ENCODE measurements around the gene ELOVL6. TPM values are rescaled to one million over a fixed set of nuclear protein-coding genes. Genes with fewer than 3 reads are reported as not detected.
A peak's percentile ranks its signal among the peaks of the same experiment; 100 is the strongest.
"Not testable (repeated sequence)": the region's sequence is repeated elsewhere in the genome, so short reads cannot be mapped to it uniquely, and the experiment has no call there.

ELOVL6 gene
- total RNA-seq, 1 experiment from 2014 or later: 8.8 TPM

DNA sequence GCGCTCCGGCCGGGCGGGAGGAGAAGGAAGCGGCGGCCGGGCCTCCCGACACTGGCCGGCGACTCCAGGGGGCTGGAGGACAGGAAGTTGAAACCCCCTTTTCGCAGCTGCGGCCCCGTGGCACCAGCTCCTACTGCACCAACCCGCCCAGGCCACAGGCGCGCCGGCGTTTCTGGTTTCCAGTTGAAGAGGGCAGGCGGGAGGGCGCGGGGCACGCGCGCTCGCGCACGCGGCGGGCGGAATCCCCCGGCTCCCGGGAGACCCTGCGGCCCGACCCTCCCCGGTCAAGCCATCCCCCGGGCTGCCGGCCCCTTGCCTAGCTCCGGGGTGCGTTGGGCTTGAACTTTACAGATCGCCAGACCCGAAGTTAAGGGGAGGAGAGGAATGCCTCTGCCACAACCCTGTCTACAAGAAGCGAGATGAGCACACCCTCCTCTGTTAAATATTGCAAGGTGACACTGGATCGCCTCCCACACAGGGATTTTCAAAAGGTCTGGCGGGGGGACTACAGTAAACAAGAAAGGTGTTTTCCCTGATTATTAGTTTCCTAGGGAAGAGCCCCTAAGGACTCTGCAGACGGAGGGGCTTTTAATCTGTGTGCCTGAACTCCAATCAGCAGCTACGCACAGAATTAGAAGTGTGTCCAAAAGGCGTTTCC lies 1.4 kb downstream of the ELOVL6 start:
- peak; percentile 57 for DNase-seq (ENCODE audit: low spot score)

DNA sequence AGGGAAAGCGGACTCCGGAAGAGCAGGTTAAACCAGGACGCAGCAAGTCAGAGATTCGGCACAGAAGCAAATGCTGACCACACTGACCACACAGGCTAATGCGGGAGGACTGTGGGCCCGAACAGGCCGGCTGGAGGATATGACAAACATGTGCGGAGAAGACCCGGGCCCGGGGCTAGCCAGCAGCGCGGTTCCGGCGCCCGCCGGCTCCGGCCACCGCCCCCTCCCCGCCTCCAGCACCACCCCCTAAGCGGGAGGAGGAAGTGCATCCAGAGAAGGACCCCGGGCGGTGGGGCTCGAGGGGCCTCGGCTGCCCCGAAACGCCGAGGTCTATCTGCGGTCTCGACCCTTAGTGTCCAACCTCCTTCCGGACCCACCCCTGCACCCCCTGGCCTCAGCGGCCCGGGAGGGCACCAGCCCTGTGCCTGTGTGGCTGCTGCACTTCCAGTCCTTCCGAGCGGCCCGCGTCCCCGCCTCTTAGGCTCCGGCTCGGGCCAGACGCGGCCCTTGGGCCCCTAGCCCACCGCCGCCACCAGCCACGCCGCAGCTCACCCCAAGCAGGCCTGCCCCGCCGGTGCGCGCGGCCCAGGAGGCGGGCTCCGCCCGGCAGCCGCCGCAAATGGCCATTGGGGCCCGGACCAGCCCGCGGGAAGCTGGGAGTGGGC lies 2.1 kb downstream of the ELOVL6 start:
- DNase-seq (ENCODE audit: low spot score): peak; percentile 48

DNA sequence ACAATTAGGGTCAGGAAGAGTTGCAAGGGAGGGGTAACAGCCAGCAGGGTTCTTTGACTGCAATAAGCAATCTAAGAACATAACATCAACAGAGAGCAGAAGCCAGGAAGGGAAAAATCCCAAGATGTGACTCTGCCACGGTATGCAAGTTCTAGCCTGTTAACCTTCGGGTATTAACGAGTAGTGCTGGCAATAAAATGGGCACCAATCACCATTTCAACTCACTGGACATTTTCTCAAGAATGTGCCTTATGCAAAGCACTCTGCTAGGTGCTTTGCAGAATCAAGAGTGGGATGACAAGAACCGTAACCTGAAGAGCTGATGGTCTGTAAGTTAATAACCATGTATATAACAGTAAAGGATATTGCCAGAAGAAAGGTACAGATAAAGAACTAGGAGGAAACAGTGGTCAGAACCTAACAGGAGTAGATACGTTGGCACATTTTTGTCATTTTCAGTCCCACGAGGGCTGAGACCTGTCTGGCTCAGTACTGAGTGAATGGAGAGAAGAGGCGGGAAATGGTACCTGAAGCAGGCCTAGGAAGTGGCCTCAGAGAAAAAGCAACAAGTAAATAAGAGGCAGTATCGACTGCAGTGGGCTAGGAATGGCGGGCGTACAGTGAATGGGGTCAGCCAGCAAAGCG lies 2.7 kb downstream of the ELOVL6 start:
- no peak for DNase-seq (ENCODE audit: low spot score)

DNA sequence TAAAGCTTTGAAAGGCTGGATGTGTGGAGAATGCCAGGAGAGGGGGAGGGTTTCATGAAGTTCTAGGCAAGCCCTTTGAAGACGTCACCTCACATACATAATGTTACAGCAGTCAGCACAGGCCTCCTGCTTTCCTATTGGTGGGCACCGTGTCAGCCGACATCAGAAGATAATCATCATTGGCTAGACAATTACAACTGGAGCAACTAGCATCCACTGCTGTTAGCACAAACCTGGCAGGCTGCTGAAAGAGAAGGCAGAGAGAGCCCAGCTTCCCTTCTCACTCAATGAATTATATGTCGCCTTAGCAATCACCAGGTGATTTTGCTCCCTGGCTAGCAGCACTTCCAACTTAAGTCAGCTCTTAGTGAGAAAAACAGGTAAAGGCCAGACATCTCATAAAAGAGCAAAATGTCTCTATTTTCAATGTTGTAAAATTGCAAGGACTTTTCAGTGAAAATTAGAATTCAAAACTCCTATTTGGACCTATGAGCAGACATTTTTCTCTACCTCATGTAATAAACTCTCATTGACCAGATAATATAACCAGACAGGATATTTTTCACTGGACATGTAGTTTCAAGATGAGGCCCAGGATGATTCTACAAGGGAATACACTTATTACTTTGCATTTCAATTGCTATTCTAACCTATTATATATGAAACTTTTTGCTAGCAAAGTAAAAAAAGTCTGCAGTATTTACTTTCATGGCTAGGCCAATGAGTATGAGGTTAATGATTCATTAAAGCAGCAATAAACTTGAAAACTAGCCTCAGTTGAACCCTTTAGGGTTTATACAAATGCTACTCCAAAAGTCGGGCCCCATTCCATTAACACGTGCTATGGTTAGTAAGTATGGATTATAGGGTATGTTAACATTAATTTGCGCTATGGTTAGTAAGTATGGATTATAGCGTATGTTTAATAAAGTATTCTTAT lies 4.3 kb downstream of the ELOVL6 start:
- peak; percentile 79 for DNase-seq (ENCODE audit: low spot score)

DNA sequence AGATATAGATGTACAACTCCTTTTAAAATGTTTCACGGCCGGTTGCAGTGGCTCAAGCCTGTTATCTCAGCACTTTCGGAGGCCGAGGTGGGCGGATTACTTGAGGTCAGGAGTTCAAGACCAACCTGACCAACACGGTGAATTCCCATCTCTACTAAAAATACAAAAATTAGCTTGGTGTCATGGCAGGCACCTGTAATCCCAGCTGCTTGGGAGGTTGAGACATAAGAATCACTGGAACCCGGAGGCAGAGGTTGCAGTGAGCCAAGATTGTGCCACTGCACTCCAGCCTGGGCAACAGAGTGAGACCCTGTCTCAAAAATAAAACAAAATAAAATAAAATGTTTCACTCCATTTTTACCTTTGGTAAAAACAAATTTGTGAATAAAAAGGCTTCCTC lies 5.1 kb downstream of the ELOVL6 start:
- DNase-seq (ENCODE audit: low spot score): not testable (repeated sequence)

DNA sequence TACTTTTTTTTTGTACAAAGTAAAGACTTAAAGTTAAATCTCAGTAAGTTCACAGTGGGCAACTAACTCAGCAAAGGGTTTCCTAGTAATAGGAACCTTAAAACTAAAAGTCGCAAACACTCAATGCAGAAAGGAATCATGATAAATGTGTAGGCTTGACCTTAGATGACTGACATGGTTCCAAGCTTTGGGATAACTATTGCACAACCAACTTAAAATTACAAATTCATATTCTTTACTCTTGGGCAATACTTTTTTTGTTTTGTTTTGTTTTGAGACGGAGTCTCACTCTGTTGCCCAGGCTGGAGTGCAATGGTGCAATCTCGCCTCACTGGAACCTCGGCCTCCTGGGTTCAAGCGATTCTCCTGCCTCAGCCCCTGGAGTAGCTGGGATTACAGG lies 8.2 kb downstream of the ELOVL6 start:
- no peak for DNase-seq (ENCODE audit: low spot score)

DNA sequence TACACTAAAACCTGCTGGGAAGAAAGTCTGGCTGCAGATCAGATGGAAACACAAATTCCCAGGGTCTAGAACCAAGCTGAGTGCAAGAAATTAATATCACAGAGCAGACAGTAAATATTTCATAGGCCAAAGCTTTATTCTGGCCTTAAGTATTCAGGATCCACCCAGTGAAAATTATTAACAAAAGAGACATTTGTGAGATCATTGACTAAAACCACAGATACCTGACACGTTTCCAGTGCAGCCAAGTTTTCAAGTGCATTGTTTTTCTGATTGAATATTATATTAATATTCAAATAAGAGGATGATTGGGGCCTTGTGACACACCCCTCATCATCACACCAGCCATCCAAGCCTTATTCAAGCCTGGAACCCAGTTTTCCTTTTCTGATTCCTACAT lies 10.3 kb downstream of the ELOVL6 start:
- DNase-seq (ENCODE audit: low spot score): no peak

DNA sequence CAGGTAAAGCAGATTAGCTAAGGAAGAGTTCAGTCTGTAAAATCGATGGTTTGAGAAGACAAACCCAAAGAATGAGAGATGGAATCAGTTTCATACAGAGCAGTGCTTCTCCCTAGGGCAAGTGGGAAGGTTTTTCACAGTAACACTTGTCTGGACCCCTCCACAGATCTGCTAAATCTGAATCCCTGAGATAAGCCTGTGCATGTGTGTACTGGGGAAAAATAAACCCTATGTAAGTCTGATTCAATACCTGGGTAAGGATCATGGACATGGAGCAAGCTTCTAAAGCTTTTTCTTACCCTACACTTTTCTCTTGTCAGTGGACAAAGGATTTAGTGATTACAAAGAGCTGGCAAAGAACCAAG lies 13.6 kb downstream of the ELOVL6 start:
- DNase-seq (ENCODE audit: low spot score): no peak

DNA sequence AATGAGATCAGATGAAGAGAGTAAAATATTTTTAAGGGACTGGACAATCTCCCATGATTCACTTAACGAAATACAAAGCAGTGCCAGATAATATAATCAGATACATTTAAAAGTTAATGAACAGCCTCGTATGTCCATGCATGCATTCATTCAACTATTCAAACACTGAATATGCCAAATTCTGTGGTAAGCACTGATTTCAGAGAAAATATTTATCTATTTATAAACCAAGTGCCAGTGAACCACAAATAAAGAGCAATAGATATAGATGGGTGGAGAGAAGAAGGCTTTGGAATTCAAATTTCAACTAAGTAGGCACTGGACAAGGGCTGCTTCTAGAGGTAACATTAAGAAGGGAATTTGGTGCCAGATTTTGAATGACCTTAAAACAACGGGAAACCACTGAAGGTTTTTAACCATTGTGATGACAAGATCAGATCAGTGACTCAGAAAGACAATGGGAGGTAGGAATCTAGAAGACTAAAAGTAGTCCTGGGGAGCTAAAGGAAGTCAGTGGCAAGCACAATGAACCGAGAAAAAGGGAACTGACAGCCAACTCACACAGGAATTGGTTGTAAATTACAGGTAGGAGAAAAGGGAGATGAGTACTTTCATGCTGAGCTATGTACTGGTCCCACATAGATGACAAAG lies 14.2 kb downstream of the ELOVL6 start:
- no peak for DNase-seq (ENCODE audit: low spot score)

DNA sequence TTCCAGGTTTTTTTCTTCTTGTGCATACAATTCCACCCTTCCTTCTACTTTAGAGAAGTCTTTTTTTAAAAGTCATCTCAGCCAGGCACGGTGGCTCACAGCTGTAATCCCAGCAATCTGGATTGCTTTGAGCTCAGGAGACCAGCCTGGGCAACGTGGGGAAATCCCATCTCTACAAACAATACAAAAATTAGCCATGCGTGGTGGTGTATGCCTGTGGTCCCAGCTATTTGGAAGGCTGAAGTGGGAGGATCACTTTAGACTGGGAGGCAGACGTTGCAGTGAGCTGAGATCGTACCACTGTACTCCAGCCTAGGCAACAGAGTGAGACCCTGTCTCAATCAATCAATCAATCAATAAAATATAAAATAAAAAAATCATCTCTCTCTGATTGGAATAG lies 14.8 kb downstream of the ELOVL6 start:
- DNase-seq (ENCODE audit: low spot score): no peak

DNA sequence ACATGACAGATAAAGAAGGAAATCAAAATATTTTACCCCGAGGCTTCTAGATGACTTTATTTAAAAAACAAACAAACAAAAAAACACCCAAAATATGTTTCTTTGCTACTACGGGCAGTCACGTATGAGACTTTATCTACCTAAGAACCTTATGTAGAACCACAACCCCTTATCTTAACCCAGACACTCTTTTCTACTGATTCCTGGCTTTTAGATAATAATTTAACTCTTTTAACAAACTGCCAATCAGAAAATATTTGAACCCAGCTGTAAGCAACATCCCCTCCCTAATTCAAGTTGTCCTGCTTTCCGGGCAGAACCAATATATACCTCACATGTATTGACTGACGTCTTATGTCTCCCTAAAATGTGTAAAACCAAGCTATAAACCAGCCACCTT lies 15.4 kb downstream of the ELOVL6 start:
- no peak for DNase-seq (ENCODE audit: low spot score)

DNA sequence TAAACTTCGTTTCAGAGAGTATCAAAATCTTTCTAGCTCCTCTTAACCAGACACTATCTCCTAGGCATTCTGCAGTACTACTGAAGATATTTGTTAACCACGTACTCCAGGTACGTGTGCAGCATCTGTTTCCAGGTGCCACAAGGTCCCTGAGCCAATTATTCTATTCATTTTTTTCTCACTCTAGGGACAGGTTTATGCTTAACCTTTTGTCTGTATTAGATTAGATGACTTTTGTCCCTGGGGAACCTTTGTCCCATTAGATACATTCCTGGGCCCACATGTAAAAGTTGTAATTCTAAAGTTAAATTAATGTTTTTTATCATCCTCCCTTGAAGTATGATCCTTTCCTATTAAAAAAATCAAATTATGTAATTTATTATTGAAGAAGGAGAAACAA lies 16.5 kb downstream of the ELOVL6 start:
- no peak for DNase-seq (ENCODE audit: low spot score)

DNA sequence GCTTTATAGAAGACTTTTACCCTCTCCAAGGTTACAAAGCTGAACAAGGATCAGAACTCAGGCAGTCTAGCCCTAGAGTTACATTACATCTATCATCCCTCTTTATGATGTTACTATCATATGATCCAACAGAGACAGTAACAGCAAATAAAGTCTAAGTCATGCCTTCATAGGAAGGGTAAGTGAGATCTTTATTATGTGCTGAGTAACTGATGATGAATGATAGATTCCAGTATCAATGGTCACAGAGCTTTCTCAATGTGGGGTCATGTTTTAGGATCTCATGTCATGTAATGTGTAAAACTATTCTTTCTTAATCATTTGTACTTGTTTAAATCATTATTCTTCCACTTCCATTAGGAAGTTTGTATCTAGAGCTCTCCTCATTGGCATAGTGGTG lies 22.8 kb downstream of the ELOVL6 start:
- DNase-seq (ENCODE audit: low spot score): no peak

DNA sequence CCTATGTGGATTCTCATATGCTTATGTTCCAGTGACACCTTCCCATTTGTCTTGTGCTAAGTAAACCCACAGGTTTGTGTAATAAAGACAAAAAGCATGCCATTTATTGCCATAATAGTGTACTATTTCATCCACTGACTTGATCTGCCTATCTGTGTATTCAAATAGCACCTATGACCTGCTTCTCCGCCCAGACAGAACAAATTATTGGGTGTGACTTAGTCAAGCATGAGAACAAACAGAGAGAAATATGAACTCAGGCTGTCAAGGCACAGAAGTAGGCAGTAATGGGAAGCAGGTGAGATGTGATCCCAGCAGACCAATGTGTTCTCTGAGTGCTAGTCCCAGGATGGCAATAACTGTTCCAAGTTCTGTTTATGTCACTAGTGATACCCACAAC lies 25.4 kb downstream of the ELOVL6 start:
- peak; percentile 65 for DNase-seq (ENCODE audit: low spot score)

DNA sequence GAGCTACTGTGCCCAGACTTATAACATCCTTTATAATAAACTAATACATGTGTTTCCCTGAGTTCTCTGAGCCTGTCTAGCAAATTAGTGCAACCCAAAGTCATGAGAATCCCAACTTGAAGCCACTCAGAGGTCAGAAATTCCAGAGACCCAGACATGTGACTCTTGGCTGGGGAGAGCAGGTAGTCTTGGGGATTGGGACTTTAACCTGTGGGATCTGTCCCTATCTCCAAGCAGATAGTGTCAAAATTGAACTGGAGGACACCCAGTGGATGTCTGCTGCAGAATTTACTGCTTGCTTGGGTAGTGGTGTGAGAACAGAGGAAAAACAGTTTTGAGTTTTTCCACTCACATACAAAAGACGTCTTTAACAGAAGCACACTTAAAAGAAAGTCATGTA lies 26.4 kb downstream of the ELOVL6 start:
- DNase-seq (ENCODE audit: low spot score): no peak

DNA sequence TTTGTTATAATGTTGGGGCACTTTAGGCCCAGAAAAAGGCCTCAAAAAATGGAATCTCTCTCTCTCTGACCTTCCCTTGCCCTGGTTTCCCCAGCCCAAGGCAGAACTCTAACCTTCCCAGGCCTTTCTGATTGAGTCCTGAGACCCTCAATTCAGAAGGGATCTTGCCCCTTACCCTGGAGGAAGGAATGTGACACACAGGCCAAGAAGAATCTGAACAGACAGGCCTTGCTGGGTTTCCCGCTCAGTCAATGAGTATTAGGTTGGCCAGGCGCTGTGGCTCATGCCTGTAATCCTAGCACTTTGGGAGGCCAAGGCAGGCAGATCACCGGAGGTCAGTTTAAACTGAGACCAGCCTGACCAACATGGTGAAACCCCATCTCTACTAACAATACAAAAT lies 27.6 kb downstream of the ELOVL6 start:
- no peak for DNase-seq (ENCODE audit: low spot score)

DNA sequence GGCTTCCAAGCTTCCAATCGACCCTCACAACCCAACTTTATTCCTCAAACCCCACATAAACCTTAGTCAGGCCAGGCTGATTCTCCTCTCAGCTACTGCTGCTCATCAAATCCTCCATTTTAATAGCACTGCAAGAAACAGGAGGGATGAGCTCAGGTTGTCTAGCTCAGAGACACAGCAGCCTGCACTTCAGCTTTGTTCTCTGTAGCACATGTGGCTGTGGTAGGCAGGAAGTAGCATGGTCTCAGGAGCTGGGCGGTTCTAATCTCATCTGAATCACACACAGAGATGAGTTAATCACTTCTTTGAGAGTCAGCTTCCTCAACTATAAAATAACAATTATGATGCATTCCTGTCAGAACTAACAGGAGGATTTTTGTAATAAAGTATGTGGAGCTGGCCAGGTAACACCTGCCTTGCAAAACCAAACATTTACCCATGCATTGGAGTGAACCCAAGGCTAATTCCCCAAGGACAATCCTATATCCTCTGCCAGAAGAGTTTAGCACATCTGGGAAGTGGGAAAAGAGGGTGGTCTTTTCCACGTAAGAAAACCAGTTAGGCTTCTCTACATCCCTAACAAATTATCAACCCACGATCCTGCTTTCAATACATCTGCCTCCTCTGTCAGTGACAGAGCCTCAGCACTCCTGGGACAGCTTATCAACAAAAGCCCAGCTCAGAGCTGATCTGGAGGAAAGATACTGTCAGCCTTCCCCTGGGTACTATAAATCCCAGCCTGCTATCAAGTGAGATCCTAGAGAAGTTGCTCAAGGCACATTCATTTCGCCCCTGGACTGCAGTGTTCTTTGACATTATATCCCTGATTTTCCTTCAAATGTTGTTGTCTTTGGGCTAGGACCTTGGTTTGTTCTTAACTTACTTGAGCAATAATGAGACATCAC lies 32.8 kb downstream of the ELOVL6 start:
- peak; percentile 75 for DNase-seq (ENCODE audit: low spot score)

DNA sequence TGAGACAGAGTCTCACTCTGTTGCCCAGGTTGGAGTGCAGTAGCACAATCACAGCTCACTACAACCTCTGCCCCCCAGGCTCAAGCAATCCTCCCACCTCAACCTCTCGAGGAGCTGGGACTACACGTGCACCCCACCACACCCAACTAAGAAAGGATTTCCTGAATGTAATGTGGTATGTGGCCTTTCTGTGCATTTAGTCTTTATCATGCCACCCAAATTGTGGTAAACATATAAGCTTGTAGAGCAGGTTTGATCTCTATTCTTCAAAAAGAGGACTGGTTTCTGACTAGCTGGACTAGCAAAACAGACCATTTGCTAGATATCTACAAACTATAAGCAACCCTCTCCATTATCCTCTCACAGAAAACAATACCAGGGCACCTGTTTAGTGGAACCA lies 33.6 kb downstream of the ELOVL6 start:
- peak; percentile 53 for DNase-seq (ENCODE audit: low spot score)

DNA sequence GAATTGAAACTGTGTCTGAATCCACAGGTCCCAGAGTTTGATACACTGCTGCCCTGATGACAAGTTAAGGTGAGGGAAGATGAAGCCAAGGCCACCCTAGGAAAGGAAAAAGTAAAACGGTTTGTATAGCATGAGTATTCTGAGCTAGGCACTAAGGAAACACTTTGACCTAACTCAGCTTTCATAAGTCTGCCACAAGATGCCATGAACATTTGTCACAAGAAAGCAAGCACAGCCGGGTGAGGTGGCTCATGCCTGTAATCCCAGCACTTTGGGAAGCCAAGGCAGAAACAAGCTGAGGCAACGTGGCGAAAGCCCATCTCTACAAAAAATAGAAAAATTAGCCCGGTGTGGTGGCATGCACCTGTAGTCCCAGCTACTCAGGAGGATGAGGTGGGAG lies 34.2 kb downstream of the ELOVL6 start:
- DNase-seq (ENCODE audit: low spot score): peak; percentile 12

DNA sequence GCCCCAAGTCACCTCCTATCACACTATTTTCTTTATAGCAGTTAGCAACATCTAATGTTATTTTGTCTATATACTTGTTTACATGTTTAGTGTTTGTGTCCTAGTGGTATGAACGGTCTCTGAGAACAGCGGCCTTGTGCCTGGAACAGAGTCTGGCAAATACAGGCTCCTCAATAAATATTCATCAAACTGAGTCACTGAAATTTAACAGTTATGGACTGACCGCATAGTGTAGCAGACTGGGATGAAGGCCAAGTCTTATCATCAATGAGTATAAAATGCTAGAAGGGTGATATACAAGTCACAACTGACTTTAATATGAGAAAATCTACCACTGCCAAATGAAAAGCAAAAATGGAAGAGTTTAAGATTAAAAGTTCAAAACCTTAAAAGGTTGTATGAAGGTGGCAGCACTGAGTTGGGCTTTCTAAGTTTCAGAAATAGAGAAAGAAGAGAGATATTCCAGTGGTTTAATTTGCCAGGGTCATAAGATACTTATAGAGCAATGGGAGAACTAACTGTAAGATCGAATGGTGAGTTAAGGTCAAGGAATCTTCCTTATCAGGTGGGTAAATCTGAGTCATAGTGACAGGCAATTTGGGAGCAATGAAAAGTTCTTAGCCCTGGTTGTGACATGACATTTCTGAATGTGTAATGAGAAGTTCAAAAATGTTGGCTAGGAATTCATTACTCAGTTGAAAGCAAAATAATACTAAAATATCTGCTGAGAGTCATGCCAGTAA lies 34.9 kb downstream of the ELOVL6 start:
- peak; percentile 32 for DNase-seq (ENCODE audit: low spot score)

All from HT-29 (cell line).